22Rv1 (cell line): Measurements from ENCODE around the gene ANO8.

Experiments
- H3K27ac ChIP-seq: fragments of 450-650 bp; 2 replicates; pipeline ENCODE4 v1.5.1; 2017
- ZFX ChIP-seq: fragments of 450-650 bp; IDR thresholded peaks from 2 replicates; pipeline ENCODE4 v1.6.1; 2017; ENCODE audit warnings: antibody characterized with exemption, borderline replicate concordance
- TF ChIP-seq, protein P1 (sequence below): fragments of 450-650 bp; IDR thresholded peaks from 2 replicates; pipeline ENCODE4 v1.5.1; 2017; ENCODE audit warnings: mild to moderate bottlenecking

Gene ANO8

DNA sequence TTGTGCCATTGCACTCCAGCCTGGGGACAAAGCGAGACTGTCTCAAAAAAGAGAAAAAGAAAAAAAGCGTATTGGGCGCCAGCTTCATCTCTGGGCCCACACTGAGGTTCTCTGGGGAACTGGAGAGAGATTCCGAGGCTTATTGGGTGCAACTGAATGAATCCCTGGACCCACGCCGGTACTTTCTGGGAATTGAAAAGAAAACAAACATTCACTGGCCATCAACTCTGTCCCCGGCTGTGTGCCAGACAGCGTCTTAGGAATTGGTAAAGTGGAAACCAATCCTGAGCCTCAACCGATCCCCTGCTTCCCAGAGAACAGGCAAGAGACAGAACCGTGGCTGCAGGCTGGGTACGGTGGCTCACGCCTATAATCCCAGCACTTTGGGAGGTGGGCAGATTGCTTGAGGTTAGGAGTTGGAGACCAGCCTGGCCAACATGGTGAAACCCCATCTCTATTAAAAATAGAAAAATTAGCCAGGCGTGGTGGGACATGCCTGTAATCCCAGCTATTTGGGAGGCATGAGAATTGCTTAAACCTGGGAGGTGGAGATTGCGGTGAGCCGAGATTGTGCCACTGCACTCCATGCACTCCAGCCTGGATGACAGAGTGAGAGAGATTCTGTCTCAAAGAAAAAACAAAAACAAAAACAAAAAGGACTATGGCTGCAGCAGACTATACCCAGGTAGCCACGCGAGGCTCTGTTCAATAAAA is 8.6 kb downstream of the ANO8 start:
- no peak overlapping the region; the same call in 1 of the 2 replicates for H3K27ac ChIP-seq

DNA sequence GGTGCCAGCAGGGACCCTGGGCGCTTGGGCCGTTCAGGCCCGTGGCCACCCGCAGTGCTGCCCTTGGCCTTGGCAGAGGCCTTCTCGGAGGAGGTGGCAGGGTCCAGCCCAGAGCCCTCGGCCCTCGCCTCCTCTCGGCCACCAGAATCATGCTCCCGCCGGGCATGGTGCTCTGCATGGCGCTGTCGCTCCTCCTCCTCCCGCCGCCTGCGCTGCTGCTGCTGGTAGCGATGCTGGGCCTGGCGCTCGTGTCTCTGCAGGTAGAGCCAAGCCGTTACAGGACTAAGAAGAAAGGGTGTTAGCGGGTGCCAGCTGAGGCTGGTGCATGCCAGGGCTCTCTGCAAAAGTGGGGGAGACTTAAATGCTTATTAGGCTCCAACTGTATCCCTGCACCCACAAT is 9.5 kb downstream of the ANO8 start:
- TF ChIP-seq ZFX, result no peak
- TF ChIP-seq, protein P1, sequence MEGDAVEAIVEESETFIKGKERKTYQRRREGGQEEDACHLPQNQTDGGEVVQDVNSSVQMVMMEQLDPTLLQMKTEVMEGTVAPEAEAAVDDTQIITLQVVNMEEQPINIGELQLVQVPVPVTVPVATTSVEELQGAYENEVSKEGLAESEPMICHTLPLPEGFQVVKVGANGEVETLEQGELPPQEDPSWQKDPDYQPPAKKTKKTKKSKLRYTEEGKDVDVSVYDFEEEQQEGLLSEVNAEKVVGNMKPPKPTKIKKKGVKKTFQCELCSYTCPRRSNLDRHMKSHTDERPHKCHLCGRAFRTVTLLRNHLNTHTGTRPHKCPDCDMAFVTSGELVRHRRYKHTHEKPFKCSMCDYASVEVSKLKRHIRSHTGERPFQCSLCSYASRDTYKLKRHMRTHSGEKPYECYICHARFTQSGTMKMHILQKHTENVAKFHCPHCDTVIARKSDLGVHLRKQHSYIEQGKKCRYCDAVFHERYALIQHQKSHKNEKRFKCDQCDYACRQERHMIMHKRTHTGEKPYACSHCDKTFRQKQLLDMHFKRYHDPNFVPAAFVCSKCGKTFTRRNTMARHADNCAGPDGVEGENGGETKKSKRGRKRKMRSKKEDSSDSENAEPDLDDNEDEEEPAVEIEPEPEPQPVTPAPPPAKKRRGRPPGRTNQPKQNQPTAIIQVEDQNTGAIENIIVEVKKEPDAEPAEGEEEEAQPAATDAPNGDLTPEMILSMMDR, result no peak
- H3K27ac ChIP-seq, result no peak overlapping the region

More for the DNA sequence above, 8.6 kb downstream of the ANO8 start:
- TF ChIP-seq ZFX, result no peak
- TF ChIP-seq, protein P1, result no peak

DNA sequence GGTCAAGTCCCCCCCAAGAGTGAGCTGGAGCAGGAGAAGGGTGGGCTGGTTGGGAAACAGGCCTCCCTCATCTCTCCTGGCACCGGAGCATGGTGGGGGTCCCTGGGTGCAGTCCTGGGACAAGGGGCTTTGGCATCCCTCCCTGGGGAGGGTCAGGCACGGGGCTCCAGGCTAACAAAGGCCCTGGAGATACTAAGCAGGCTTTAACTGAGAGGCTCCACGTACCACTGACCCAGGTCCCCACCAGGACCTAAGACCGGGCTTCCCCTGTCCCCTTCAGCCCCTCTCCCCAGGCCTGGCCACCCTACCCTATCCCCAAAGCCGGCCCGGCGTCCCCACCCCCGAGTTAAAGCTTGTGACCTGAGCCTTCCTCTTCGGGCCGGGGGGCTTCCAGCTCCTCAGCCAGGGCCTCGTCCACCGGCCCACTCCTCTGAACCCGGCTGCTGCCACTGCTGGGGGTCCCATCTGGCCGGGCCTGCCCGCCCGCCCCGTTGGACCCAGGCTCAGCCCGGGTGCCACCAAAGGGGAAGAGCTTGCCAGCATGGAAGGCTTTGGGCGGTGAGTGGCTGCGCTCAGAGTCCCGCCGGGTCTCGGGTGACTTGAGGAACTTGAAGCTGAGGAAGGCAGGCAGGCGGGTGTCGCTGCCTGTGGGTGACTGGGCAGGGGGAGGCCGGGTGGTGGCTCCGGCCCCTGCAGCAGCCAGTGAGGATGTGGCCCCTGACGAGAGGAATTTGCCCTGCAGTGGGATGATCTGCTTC is 10.1 kb downstream of the ANO8 start:
- TF ChIP-seq, protein P1, result no peak
- no peak for TF ChIP-seq ZFX
- H3K27ac ChIP-seq, result no peak overlapping the region

DNA sequence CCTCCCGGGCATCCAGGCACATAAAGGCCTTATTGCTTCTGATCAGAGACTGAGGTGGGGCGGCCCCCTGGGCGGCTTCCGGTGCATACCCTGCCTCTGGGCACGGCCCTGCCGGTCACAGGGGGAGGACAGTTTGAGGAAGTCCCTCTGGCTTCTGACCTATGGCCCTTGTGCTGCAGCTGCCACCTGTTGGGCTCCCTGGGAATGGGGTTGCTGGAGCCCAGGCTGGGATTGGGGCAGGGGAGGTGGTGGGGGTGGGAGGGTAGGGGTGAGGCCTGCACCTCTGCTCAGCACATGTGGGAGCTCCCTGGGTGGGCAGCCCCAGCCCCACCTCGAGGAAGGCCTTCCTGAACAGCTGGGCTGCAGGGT is 10.7 kb downstream of the ANO8 start:
- H3K27ac ChIP-seq, result no peak overlapping the region
- TF ChIP-seq, protein P1, result no peak
- no peak for TF ChIP-seq ZFX

DNA sequence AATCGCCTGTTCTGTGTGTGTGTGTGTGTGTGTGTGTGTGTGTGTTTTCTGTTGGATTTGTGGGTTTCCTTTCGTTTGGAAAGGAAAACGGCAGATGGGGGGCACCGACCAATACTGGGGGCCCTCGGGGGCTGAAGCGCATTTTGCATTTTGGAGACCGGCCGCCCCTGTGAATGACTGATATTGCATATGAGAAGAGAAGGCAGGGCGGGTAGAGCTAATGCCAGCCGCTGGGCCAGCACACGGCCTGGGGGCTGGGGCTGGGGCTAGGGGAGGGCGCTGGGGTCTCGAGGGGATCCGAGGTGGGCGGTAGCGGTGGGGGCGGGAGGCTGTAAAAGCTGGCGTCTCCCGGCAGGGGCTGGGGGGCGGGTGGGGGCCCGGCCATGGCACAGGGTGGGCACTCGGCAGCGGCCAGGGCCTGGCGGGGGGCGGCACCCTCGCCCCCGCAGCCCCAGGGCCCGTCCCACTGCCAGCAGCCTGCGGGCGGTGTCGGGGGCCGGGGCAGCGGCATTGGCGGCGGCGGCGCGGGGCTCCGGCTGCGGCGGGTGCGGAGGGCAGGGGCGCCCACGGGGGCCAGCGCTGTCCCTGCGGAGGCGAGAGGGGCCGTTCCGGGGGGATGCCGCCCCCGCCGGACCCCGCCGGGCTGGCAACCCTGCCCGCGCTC is 11.2 kb downstream of the ANO8 start:
- no peak overlapping the region; the same call in 1 of the 2 replicates for H3K27ac ChIP-seq
- TF ChIP-seq ZFX, result no peak
- TF ChIP-seq, protein P1, result no peak

DNA sequence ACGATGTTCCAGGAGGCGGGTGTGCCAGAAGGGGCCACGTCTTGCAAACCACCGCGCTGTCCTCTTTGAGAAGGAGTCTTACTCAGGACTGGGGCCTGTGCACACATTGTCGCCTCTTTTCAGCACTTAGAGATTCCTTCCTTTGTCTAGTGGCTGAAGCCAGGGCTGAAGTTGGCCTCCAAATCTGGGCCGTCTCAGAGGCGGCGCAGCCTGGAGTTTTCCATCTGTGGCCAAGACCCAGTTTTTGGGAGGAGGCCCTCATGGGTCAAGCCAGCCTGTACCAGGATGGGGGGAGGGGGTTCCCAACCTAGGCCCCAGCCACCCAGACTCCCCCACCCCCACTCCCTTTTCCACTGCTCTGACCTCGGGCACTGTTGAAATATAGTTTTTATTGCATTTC is 11.8 kb downstream of the ANO8 start:
- TF ChIP-seq, protein P1, result no peak
- TF ChIP-seq ZFX, result no peak
- peak overlapping the region; percentile 34; the same call in 1 of the 2 replicates for H3K27ac ChIP-seq
